Endodermal cell (in vitro differentiated cells): ENCODE data around the gene DICER1. TPM values are rescaled to one million over a fixed set of nuclear protein-coding genes. Genes with fewer than 3 reads are reported as not detected.

Experiments used
- DNase-seq: peaks from one replicate; pipeline ENCODE4 v3.0.0-alpha.2; 2017
- H3K27ac ChIP-seq: 2 replicates; pipeline ENCODE4 v1.5.1; 2013; ENCODE audit warnings: mild to moderate bottlenecking, low read depth, low read length, moderate library complexity
- H3K27me3 ChIP-seq: 2 replicates; pipeline ENCODE4 v1.6.1; 2013; ENCODE audit warnings: mild to moderate bottlenecking, low read length, moderate library complexity; ENCODE audit not compliant: insufficient read depth, control insufficient read depth, poor library complexity, severe bottlenecking
- H3K36me3 ChIP-seq: 2 replicates; pipeline ENCODE4 v1.7.0; 2013; ENCODE audit warnings: mild to moderate bottlenecking, low read length, moderate library complexity; ENCODE audit not compliant: control insufficient read depth, insufficient read depth
- H3K4me1 ChIP-seq: one replicate; pipeline ENCODE4 v1.7.0; 2013; ENCODE audit warnings: low read length; ENCODE audit not compliant: control insufficient read depth, insufficient read depth
- H3K4me3 ChIP-seq: 2 replicates; pipeline ENCODE4 v1.5.1; 2013; ENCODE audit warnings: mild to moderate bottlenecking, low read length, moderate library complexity
- H3K9ac ChIP-seq: 2 replicates; pipeline ENCODE4 v1.6.1; 2013; ENCODE audit warnings: mild to moderate bottlenecking, low read length, moderate library complexity; ENCODE audit not compliant: poor library complexity, severe bottlenecking; ENCODE audit errors: extremely low read depth
- H3K9me3 ChIP-seq: 2 replicates; pipeline ENCODE4 v1.6.1; 2013; ENCODE audit warnings: mild to moderate bottlenecking, low read length, moderate library complexity; ENCODE audit not compliant: control insufficient read depth
- H3K27ac Mint-ChIP-seq: 2 replicates; pipeline ENCODE4 v1.8.0; 2020; ENCODE audit warnings: mixed read lengths
- H3K27me3 Mint-ChIP-seq: 2 replicates; pipeline ENCODE4 v1.8.0; 2021; ENCODE audit warnings: mild to moderate bottlenecking, mixed read lengths; ENCODE audit not compliant: insufficient read depth
- H3K36me3 Mint-ChIP-seq: 2 replicates; pipeline ENCODE4 v1.8.0; 2020; ENCODE audit warnings: low read depth, mixed read lengths
- H3K4me1 Mint-ChIP-seq: 2 replicates; pipeline ENCODE4 v1.8.0; 2020; ENCODE audit warnings: mixed read lengths
- H3K4me3 Mint-ChIP-seq: 2 replicates; pipeline ENCODE4 v1.8.0; 2020; ENCODE audit warnings: mild to moderate bottlenecking, moderate library complexity, mixed read lengths
- H3K9me3 Mint-ChIP-seq: 2 replicates; pipeline ENCODE4 v1.8.0; 2020; ENCODE audit warnings: mild to moderate bottlenecking, mixed read lengths
- CTCF ChIP-seq: fragments of 200-600 bp; sonication (generic); conservative IDR thresholded peaks from 2 replicates; pipeline ENCODE4 v1.5.0; 2021; ENCODE audit warnings: antibody characterized with exemption, mild to moderate bottlenecking
- WGBS, 2 experiments: methylation state at CpG; one replicate each; pipeline versions ENCODE4 v1.1.5 to v1.1.7; 2013; ENCODE audit warnings: missing lambda C conversion rate in 2 of 2, mixed read lengths in 1 of 2; ENCODE audit not compliant: insufficient coverage in 1 of 2, insufficient read length in 1 of 2; 5-methylcytosine and 5-hydroxymethylcytosine counted together
- total RNA-seq, 2 donors: library from RNA; stranded (reverse); fragmentation: NEBNext Ultra II Directional in 1 of 2; extraction: Animal tissue kit (Norgen Biotek cat#: 25700) in 1 of 2; gene quantifications; 2 replicates in 1 of 2; 3 replicates in 1 of 2; pipeline ENCODE4 v1.2.1, GENCODE V29; 2021

DICER1 gene
- total RNA-seq, 2 donors from 2014 or later, result 66.1 to 69.2 TPM

GRCh38 chr14:95195031-95195430, 37.7 kb upstream of the DICER1 start:
- no peak overlapping the region for H3K27ac Mint-ChIP-seq

GRCh38 chr14:95193081-95193480, 35.8 kb upstream of the DICER1 start:
- H3K36me3 ChIP-seq, result no peaks in the 10 kb centered on the region
- H3K4me1 ChIP-seq, result no peaks in the 10 kb centered on the region
- no peak for DNase-seq
- TF ChIP-seq CTCF, result no peak
- H3K9ac ChIP-seq, result no peak overlapping the region
- Mint-ChIP-seq H3K9me3 (peaks cover 9% of the 10 kb centered on the region), H3K27me3 (peaks cover 2% of the 10 kb centered on the region), H3K36me3 (no peaks in the 10 kb centered on the region), H3K4me1 (peaks cover 12% of the 10 kb centered on the region), H3K27ac (no peak overlapping the region), H3K4me3 (no peak overlapping the region)
- H3K9me3 ChIP-seq, result peaks cover 3% of the 10 kb centered on the region
- WGBS, 2 experiments, result 89 to 93% methylated on average over 4 to 5 of the region's 6 CpGs
- no peak overlapping the region for H3K27ac ChIP-seq
- H3K27me3 ChIP-seq, result no peaks in the 10 kb centered on the region
- H3K4me3 ChIP-seq, result no peak overlapping the region

More at GRCh38 chr14:95195031-95195430, 37.7 kb upstream of the DICER1 start:
- H3K9ac ChIP-seq, result no peak overlapping the region
- H3K4me1 ChIP-seq, result no peaks in the 10 kb centered on the region
- Mint-ChIP-seq H3K9me3 (no peaks in the 10 kb centered on the region), H3K4me3 (no peak overlapping the region), H3K36me3 (no peaks in the 10 kb centered on the region), H3K27me3 (no peaks in the 10 kb centered on the region), H3K4me1 (peaks cover 20% of the 10 kb centered on the region)
- WGBS, 2 experiments, result 96 to 98% methylated on average over 3 to 6 of the region's 6 CpGs
- no peaks in the 10 kb centered on the region for H3K36me3 ChIP-seq
- no peak for TF ChIP-seq CTCF
- H3K27ac ChIP-seq, result no peak overlapping the region
- no peaks in the 10 kb centered on the region for H3K27me3 ChIP-seq
- H3K4me3 ChIP-seq, result no peak overlapping the region
- peak; percentile 26 for DNase-seq
- H3K9me3 ChIP-seq, result no peaks in the 10 kb centered on the region

GRCh38 chr14:95192311-95192710, 35.0 kb upstream of the DICER1 start:
- Histone ChIP-seq H3K9ac (no peak overlapping the region), H3K27ac (no peak overlapping the region), H3K4me3 (no peak overlapping the region), H3K9me3 (peaks cover 8% of the 10 kb centered on the region), H3K27me3 (no peaks in the 10 kb centered on the region), H3K36me3 (no peaks in the 10 kb centered on the region), H3K4me1 (no peaks in the 10 kb centered on the region)
- TF ChIP-seq CTCF, result no peak
- WGBS, 2 experiments, result 86 to 100% methylated on average over 2 to 6 of the region's 6 CpGs
- H3K9me3 Mint-ChIP-seq, result peaks cover 13% of the 10 kb centered on the region
- DNase-seq, result peak; percentile 27
- H3K27ac Mint-ChIP-seq, result no peak overlapping the region
- H3K4me1 Mint-ChIP-seq, result peaks cover 9% of the 10 kb centered on the region
- H3K4me3 Mint-ChIP-seq, result no peak overlapping the region
- no peaks in the 10 kb centered on the region for H3K36me3 Mint-ChIP-seq
- H3K27me3 Mint-ChIP-seq, result peaks cover 2% of the 10 kb centered on the region
